NCI-H82 treated with DMSO at 0.1 percent for 48 hours (cell line): ENCODE data around the gene THAP4.
"Not testable (repeated sequence)": the region's sequence is repeated elsewhere in the genome, so short reads cannot be mapped to it uniquely, and the experiment has no call there.

Experiments used
- DNase-seq: peaks from one replicate; lab custom pipeline; 2025; ENCODE audit not compliant: unreplicated experiment; lab: John Stamatoyannopoulos, UW

Gene THAP4

DNA sequence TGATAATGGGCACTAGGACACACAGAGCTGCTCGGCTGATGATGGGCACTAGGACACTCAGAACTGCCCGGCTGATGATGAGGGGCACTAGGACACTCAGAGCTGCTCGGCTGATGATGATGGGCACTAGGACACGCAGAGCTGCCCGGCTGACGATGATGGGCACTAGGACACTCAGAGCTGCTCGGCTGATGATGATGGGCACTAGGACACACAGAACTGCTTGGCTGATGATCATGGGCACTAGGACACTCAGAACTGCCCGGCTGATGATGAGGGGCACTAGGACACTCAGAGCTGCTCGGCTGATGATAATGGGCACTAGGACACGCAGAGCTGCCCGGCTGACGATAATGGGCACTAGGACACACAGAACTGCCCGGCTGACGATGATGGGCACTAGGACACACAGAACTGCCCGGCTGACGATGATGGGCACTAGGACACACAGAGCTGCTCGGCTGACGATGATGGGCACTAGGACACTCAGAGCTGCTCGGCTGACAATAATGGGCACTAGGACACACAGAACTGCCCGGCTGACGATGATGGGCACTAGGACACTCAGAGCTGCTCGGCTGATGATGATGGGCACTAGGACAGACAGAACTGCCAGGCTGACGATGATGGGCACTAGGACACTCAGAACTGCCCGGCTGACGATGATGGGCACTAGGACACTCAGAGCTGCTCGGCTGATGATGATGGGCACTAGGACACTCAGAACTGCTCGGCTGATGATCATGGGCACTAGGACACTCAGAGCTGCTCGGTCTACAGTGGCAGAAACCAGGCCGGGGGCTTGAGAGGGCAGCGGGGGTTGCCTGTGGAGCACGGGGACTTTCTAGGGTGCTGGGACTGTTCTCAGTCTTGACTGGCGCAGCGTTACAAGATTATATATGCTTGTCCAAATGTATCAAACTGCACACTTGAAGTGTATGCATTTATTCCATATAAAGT lies 46.2 kb downstream of the THAP4 start:
- not testable (repeated sequence) for DNase-seq

DNA sequence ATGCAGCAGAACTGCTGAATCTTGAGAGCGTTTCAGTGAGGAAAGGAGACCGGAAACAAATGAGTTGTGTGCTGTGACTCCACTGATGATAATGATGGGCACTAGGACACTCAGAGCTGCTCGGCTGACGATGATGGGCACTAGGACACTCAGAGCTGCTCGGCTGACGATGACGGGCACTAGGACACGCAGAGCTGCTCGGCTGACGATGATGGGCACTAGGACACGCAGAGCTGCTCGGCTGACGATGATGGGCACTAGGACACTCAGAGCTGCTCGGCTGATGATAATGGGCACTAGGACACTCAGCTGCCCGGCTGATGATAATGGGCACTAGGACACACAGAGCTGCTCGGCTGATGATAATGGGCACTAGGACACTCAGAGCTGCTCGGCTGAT lies 47.1 kb downstream of the THAP4 start:
- not testable (repeated sequence) for DNase-seq

DNA sequence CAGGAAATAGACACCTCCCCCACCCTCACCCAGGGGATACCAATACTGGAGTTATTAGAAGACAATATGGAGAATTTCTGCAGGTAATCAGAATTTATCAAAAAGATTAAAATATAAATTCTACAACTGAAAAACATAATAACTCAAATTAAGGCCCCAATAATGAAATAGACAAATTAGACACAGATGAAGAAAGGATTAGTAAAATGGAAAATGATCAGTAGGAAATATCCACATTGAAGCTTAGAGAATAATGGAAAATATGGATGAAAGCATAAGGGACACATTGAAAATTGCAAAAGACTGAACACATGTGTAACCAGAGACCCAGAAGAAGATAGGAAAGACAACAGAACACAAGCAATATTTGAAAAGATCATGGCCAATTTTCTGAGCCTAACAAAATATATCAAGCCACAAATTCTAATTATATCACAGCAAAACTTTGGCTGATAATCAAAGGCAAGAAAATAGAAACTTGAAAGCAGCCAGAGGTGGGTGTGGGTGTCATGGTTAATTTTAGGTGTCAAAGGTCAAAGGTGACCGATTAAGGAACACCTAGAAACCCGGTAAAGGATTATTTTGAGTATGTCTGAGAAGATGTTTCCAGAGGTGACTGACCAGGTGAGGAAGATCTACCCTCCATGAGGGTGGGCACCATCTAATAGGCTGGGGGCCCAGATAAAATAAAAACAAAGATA lies 50.2 kb downstream of the THAP4 start:
- no peak for DNase-seq

DNA sequence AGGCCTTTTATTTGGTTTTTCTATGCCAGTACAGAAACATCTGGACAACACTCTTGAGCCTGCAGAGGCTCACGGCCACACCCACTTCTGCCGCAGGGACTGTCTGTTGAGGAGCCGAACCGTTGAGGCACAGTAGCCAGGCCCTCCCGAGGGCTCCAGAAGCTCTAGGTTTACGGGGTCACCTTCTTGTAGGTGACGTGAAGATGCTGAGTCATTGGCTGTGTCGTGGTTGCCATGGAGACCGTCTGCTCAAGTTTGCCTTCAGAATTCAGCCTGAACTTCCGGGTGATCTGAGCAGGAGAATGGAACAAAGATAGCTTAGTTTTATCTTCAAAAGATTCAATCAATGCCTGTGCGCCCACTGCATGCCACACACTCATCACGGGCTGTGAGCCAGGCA lies 52.5 kb downstream of the THAP4 start:
- DNase-seq = no peak

DNA sequence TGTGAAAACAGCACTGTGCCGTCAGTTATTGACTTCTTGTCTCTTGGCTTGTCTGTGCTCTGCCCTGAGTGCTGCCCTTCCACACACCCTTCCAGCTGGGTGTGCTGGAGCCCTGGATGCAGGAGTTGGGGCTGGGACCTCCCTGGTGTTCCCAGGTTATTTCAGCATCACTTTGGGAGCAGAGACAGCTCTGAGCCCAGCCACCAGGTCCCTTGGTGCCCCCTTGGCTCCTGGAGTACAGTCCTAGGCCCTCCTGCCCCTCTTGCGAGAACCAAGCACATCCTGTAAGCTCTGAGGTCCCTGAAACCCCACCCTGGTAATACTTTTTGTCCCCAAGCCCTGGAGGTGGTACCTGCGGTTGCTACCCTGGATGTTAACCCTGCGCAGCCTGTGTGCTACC lies 54.2 kb downstream of the THAP4 start:
- no peak for DNase-seq

DNA sequence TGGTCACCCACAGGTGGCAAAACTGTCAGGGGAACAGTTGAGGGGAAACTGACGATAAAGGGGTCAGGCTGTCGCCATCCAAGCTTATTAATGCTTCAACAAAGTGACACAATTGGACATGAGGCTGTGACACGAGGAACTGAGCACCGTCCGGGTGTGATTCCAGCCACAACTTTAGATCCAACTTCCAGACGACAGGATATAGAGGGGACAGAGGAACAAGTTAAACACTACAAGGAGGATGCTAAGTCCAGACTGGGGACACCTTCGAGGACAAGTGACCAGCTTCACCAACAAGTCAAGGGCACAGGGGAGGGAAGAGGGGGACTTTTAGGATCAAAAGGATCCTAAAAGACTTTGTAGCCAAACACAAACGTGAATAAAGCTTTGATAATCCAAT lies 54.6 kb downstream of the THAP4 start:
- no peak for DNase-seq

DNA sequence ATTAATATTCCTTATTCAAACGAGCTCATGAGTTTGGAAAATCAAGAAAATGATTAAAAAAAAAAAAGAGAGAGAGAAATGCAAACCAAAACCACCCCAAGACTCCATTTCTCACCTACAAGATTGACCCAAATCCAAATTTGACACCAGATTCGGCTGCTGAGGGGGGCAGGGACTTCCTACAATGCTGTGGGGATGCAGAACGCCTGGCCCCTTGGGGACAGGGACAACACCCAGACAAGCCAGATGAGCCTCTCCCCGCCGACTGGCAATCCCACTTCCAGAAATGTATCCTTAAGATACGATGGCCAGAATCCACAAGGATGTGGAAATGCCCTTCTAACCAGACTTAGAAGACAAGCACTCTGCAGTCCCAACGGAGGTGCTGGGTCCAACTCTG lies 57.7 kb downstream of the THAP4 start:
- no peak for DNase-seq

DNA sequence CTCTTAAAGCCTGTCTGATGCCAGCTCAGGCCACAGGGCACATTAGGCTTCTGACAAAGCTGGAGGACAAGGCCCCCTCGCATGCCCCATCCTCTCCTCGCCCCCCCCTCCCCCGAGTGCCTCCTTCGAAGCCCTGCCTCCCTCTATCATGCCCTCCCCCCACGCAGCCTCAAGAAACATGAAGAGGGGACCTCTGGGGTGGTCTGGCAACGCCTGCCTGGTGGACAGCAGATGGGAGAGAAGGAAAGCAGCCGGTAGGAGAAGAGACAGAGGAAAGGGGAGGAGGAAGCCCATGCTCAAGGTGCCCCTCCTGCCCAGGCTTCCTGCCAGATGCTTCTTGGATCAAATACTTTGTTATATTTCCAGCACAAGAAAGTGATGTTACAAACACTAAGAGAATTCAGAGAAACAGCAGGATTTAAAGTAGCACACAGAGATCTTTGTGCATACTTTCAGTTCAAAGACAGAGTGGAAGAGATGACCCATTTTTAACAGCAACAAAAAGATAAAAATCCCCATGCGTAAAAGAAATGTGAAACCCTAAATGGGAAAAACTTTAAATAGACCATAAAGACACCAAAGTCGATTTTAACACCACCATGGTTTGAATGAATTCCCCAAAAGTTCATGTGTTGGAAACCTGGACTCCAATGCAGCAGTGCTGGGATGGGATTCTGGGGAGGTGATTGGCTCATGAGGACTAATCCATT lies 59.4 kb downstream of the THAP4 start:
- DNase-seq = no peak

DNA sequence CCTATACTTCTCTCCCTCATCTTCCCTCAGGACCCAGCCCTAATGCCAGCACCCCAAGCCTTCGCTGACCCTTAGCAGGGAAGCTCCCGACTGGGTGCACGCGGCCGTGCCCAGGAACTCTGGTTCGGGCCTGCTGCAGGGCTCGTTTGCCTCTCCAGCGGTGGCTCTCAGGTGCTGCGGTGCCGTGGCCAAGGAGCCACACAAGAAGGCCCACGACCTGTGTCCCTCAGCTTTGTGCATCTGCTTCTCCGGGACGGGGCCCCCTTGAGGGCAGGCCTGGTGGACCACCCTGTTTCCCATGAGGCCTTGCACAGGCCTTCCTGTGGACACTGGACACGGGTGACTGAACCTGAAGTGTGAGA lies 60.7 kb downstream of the THAP4 start:
- DNase-seq = no peak

DNA sequence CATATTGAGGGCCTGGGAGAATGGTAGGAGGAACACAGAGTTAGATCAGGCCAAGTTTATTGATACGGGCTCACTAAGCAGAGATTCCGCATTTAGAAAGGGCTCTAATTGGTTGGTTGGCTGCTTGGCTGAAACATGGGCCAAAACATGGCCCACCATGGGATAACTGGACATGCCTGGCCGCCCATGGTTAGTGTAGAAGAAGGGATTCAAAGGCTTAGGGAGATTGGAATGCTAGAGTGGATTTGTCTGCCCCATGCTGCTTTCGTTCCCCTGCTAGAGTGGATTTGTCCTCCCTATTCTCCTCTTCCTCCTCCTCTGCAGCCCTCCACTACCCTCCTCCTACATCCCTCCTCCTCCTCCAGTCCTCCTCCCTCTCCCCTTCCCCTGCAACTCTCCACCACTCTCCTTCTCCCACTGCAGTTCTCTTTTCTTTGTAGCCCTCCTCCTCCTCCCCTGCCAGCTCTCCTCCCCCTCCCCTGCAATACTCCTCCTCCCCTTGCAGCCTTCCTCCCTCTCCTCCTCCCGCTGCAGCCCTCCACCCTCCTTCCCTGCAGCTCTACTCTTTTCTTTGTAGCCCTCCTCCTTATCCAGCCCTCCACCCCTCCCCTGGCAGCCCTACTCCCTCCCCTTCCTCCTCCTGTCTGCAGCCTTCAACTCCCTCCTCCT lies 61.2 kb downstream of the THAP4 start:
- DNase-seq = no peak

DNA sequence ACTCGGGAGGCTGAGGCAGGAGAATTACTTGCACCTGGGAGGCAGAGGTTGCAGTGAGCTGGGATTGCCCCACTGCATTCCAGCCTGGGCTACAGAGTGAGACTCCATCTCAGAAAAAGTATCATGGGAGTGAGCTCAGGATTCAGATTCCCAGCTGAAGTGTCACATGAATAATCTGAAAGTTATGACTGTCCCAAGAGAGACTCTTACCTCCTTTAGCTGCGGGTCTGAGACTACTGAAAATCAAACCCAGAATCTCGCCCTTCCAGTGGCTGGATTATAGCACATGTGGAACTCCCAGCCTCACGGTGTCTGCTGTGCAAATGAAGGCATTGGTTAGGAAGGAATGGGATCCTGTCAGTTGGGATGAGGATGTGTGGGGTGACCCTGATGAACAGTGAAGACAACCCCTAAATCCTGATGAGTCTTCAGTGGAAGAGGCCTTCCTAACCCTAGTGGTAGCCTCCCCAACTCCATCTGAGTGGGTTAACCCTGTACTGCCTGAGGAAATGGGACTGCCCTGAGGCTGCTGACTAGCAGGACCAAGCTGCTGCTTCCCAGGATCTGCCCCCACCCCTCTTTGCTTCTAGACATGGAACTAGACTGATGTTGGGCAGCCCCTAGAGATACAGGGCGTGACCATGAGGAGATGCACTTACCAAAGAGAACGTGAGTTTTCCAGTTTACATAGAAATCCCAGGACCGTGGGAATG lies 61.9 kb downstream of the THAP4 start:
- no peak for DNase-seq

DNA sequence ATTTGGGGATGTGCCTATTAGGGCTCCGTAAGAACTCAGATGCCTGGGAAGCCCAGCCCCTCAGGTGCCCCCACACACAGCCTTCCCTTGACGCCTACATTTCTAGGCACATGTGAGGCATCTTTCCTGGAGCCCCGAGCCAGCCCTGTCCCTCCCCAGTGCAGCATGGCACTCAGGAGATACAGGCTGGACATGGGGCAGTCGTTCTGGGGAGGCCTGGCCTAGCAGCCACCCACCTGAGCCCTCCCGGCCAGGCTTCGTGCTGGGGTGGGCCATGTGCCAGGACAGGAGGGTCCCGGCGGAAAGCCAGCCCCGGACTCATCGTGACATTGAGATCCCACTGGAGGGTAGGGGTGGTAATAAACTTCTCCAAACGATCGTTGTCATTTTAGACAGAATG lies 63.2 kb downstream of the THAP4 start:
- no peak for DNase-seq

DNA sequence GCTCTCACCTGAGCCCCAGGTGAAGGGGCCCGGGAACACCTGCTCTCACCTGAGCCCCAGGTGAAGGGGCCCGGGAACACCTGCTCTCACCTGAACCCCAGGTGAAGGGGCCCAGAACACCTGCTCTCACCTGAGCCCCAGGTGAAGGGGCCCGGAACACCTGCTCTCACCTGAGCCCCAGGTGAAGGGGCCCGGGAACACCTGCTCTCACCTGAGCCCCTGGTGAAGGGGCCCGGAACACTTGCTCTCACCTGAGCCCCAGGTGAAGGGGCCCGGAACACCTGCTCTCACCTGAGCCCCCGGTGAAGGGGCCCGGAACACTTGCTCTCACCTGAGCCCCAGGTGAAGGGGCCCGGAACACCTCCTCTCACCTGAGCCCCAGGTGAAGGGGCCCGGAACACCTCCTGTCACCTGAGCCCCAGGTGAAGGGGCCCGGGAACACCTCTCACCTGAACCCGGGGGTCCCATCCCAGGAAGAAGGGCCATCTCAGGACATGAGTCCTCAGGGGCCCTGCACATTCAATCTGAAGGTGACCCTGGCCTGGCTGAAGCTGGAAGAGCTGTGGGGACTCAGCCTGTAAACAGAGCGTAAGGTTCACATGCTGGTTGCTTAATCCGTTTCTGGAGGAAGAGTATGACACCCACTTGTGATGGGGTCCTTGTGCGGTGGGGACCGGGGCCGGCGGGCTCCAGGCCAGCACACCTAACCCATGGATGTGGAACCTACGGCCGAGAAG lies 63.9 kb downstream of the THAP4 start:
- not testable (repeated sequence) for DNase-seq

DNA sequence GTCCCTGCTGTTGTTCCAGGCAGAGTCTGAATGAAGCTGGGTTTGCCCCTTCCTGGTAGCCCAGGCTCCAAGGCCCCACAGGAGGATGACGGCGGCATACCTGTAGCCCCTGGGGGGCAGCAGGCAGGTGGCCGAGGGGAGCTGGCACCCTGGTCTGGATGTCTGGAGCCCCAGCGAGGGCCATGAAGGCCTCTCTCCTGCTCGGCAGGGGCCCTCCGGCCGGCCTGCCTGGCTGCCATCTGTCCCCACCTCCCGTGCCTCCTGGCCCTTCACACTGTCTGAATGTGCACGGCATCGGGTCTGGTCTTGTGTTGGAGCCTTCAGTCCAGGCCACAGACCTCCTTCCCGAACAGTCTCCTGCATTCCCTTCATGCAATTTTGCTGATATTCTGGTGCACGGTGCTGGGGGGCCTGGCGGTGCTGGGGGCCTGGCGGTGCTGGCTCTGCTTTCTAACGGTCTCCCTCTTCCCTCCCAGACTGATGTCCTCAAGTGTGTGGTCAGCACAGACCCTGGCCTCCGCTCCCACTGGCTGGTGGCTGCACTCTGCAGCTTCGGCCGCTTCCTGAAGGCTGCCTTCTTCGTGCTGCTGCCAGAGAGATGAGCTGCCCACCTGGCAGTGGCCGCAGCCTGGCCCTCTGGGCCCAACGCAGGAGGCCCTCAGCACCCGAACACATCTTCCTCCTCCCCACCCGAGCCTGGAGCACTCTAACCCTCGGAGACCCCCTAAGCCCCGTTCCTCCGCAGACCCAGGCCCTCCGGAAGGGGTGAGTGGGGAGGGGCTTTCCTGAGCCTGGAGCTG lies 64.9 kb downstream of the THAP4 start:
- no peak for DNase-seq

DNA sequence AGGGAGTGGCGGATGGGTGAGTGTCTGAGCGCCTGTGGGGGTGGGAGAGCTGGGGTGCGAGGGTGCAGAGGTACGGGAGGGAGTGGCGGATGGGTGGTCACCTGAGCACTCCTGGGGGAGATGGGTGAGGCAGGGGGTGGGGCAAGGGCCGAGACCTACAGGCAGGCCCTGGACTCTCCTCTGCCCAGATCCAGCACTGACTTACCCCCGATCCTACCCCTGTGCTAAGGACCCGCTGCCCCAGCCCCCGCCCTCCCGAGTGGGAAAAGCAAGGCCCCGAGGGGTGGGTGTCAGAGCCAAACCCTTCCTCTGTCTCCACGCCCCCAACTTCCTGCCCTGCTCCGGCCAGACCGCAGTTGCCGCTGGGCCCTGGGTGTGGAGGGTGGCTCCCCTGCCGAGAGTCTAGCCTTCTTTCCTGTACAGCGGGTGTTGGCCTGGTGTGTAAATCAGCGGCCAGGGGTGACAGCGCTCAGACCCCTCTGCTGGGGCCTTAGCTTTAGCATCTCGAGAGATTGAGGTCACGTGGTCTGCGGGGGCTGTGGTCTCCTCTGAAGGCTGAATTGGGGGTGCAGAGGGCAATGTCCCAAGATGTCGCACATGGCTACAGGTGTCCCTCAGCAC lies 65.9 kb downstream of the THAP4 start:
- DNase-seq = no peak

DNA sequence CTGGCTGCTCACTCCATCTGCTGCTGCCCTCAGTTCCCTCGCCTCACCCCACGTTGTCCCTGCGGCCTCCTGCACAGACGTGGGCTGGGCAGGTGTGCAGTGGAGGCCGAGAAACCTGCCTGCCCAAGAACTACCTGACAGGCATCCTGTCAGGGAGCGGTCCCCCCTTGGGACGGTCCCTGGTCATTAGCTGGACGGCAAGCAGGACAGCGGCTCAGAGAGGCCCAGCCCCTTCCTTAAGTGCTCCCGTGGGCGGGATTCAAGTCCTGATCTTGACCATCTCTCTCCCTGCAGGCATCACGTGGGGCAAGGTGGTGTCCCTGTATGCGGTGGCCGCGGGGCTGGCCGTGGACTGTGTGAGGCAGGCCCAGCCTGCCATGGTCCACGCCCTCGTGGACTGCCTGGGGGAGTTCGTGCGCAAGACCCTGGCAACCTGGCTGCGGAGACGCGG lies 67.1 kb downstream of the THAP4 start:
- DNase-seq = no peak

DNA sequence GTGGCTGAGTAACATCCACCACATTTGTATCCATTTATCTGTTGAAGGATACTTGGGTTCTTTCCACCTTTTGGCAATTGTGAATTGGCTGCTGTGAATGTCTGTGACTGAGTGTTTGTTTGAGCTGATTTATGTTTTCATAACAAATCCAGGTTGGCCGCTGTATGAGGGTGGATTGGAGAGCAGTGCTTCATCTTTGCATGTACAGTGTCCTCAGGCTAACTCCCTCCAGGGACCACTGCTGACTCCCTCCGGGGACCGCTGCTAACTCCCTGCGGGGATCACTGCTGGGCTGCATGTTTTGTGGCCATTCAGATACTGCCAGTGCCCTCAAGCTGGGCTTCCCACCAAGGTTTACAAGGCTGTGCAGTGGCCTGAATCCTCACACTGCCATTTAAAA lies 68.2 kb downstream of the THAP4 start:
- no peak for DNase-seq

DNA sequence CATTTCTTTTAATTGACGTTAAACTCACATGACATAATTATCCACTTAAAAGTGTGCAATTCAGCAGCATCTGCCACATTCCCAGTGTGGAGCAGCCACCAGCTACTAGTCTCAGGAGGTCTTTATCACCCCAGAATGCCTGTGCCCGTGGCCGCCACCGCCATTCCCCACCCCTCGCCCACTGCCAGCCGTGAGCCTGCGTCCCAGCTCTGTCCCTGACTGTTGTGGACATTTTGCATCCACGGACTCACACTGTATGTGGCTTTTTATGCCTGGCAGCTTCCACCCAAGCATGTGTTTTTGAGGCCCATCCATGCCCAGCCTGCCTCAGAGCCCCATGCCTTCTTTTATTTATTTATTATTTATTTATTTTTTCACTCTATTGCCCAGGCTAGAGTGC lies 69.2 kb downstream of the THAP4 start:
- DNase-seq = no peak

DNA sequence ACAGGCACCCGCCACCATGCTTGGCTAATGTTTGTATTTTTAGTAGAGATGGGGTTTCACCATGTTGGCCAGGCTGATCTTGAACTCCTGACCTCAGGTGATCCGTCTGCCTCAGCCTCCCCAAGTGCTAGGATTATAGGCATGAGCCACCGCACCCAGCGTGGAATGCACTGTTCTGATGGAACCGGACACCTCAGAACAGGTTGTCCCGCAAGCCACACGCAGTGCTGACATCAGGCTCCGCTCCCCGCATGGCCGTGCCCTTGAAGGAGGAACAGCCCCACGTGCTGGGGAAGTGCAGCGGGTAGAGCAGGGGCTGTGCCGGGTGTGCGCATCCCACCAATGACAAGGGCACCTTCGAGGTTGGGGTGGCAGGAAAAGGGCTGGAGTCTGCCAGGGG lies 69.7 kb downstream of the THAP4 start:
- DNase-seq = not testable (repeated sequence)
